Astrocyte (in vitro differentiated cells and primary cell): ENCODE data around the gene LITAF. TPM values are rescaled to one million over a fixed set of nuclear protein-coding genes. Genes with fewer than 3 reads are reported as not detected.

Experiments
- DNase-seq: peaks from one replicate; pipeline ENCODE4 v3.0.0-alpha.2; 2010; ENCODE audit warnings: low read depth
- FAIRE-seq: peaks from 2 replicates; lab custom pipeline; 2011; peaks lifted over from hg19 to GRCh38; lab: Jason Lieb, UNC
- H2AFZ ChIP-seq: 2 replicates; pipeline ENCODE4 v1.6.0; 2012; ENCODE audit warnings: low read depth, low read length, inconsistent platforms
- H3K27ac ChIP-seq: 2 replicates; pipeline ENCODE4 v1.5.1; 2011; ENCODE audit warnings: low read depth, low read length, inconsistent platforms
- H3K27me3 ChIP-seq: 2 replicates; pipeline ENCODE4 v1.6.0; 2011; ENCODE audit warnings: low read length, inconsistent platforms; ENCODE audit not compliant: insufficient read depth
- H3K36me3 ChIP-seq: 2 replicates; pipeline ENCODE4 v1.5.1; 2011; ENCODE audit warnings: low read length, inconsistent platforms; ENCODE audit not compliant: insufficient read depth
- H3K4me1 ChIP-seq: 2 replicates; pipeline ENCODE4 v1.5.1; 2011; ENCODE audit warnings: low read length, inconsistent platforms; ENCODE audit not compliant: insufficient read depth
- H3K4me2 ChIP-seq: 2 replicates; pipeline ENCODE4 v1.6.0; 2012; ENCODE audit warnings: low read length, inconsistent platforms
- H3K4me3 ChIP-seq: 2 replicates; pipeline ENCODE4 v1.5.1; 2011; ENCODE audit warnings: low read depth, mild to moderate bottlenecking, low read length, inconsistent platforms; ENCODE audit not compliant: insufficient read depth
- H3K79me2 ChIP-seq: 2 replicates; pipeline ENCODE4 v1.6.0; 2012; ENCODE audit warnings: mild to moderate bottlenecking, low read length, inconsistent platforms; ENCODE audit not compliant: insufficient read depth
- H3K9ac ChIP-seq: 2 replicates; pipeline ENCODE4 v1.6.0; 2012; ENCODE audit warnings: mild to moderate bottlenecking, low read length, inconsistent platforms
- H3K9me3 ChIP-seq: 2 replicates; pipeline ENCODE4 v1.5.1; 2012; ENCODE audit warnings: low read depth, mild to moderate bottlenecking, low read length, inconsistent platforms; ENCODE audit not compliant: insufficient read depth
- H4K20me1 ChIP-seq: 2 replicates; pipeline ENCODE4 v1.6.0; 2012; ENCODE audit warnings: low read length, inconsistent platforms; ENCODE audit not compliant: insufficient read depth
- H3K27ac Mint-ChIP-seq: one replicate; pipeline ENCODE4 v1.8.0; 2021; ENCODE audit warnings: mild to moderate bottlenecking, mixed read lengths; ENCODE audit not compliant: unreplicated experiment
- H3K27me3 Mint-ChIP-seq: one replicate; pipeline ENCODE4 v1.8.0; 2021; ENCODE audit warnings: low read depth, mixed read lengths; ENCODE audit not compliant: unreplicated experiment
- H3K36me3 Mint-ChIP-seq: one replicate; pipeline ENCODE4 v1.8.0; 2021; ENCODE audit warnings: low read depth, mixed read lengths; ENCODE audit not compliant: unreplicated experiment
- H3K4me1 Mint-ChIP-seq: one replicate; pipeline ENCODE4 v1.8.0; 2021; ENCODE audit warnings: low read depth, mixed read lengths; ENCODE audit not compliant: unreplicated experiment
- H3K4me3 Mint-ChIP-seq: one replicate; pipeline ENCODE4 v1.8.0; 2021; ENCODE audit warnings: mild to moderate bottlenecking, moderate library complexity, mixed read lengths; ENCODE audit not compliant: unreplicated experiment
- H3K9me3 Mint-ChIP-seq: one replicate; pipeline ENCODE4 v1.8.0; 2021; ENCODE audit warnings: mild to moderate bottlenecking, mixed read lengths; ENCODE audit not compliant: unreplicated experiment
- CTCF ChIP-seq: IDR thresholded peaks from 2 replicates; pipeline ENCODE4 v1.5.1; 2011; ENCODE audit warnings: low read depth, mild to moderate bottlenecking, inconsistent platforms, low read length, moderate library complexity; ENCODE audit not compliant: insufficient read depth
- EZH2 ChIP-seq: IDR thresholded peaks from 2 replicates; pipeline ENCODE4 v1.6.1; 2012; ENCODE audit warnings: mild to moderate bottlenecking, low read length, inconsistent platforms; ENCODE audit not compliant: insufficient read depth
- total RNA-seq: library from RNA; stranded (reverse); gene quantifications from 2 replicates; pipeline ENCODE4 v1.2.1, GENCODE V29; 2021

The LITAF gene
- total RNA-seq, 1 donor from 2014 or later: 113 TPM

- H3K4me2 ChIP-seq: no peak overlapping the region
- H3K36me3 ChIP-seq: no peaks in the 10 kb centered on the region
- H3K4me1 Mint-ChIP-seq: no peaks in the 10 kb centered on the region
- DNase-seq (no peak), FAIRE-seq (no peak)
- no peak overlapping the region for H2AFZ ChIP-seq
- no peak overlapping the region for H3K4me3 Mint-ChIP-seq
- TF ChIP-seq CTCF (no peak), EZH2 (no peak)
- H3K27ac Mint-ChIP-seq: no peak overlapping the region
- peaks cover 23% of the 10 kb centered on the region for H3K27me3 Mint-ChIP-seq
- H3K9ac ChIP-seq: no peak overlapping the region
- H3K9me3 Mint-ChIP-seq: no peaks in the 10 kb centered on the region
- no peaks in the 10 kb centered on the region for H3K79me2 ChIP-seq
- H3K4me3 ChIP-seq: no peak overlapping the region
- H3K9me3 ChIP-seq: no peaks in the 10 kb centered on the region
- H4K20me1 ChIP-seq: no peaks in the 10 kb centered on the region
- H3K4me1 ChIP-seq: no peaks in the 10 kb centered on the region
- H3K27me3 ChIP-seq: peaks cover 3% of the 10 kb centered on the region
- no peak overlapping the region for H3K27ac ChIP-seq
- no peaks in the 10 kb centered on the region for H3K36me3 Mint-ChIP-seq
Measured at GRCh38 chr16:11511801-11512200, 74.9 kb downstream of the LITAF start.

DNA sequence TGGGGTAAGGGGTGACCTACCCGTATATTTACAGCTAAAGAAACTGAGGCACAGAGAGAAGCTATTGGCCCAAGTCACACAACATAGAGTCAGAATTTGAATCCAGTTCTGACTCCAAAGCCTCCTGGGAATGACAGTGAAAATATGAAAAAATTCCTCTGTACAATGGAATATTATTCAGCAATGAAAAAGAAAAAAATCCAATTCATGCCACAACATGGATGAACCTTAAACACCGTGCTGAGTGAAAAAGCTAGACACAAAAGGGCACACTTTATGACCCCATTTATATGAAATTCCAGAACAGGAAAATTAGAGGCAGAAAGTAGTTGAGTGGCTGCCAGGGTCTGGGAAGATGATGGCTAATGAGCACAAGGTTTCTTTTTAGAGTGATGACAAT, 75.4 kb downstream of the LITAF start:
- H3K4me2 ChIP-seq: no peak overlapping the region
- no peak overlapping the region for H3K27ac ChIP-seq
- peaks cover under 1% of the 10 kb centered on the region for H3K27me3 ChIP-seq
- DNase-seq (no peak), FAIRE-seq (no peak)
- H4K20me1 ChIP-seq: no peaks in the 10 kb centered on the region
- no peaks in the 10 kb centered on the region for H3K79me2 ChIP-seq
- H3K4me3 ChIP-seq: no peak overlapping the region
- TF ChIP-seq EZH2 (no peak), CTCF (no peak)
- no peaks in the 10 kb centered on the region for H3K4me1 Mint-ChIP-seq
- H3K36me3 ChIP-seq: no peaks in the 10 kb centered on the region
- no peaks in the 10 kb centered on the region for H3K9me3 ChIP-seq
- H3K36me3 Mint-ChIP-seq: no peaks in the 10 kb centered on the region
- no peak overlapping the region for H2AFZ ChIP-seq
- H3K4me3 Mint-ChIP-seq: no peak overlapping the region
- H3K9ac ChIP-seq: no peak overlapping the region
- H3K9me3 Mint-ChIP-seq: no peaks in the 10 kb centered on the region
- peaks cover 22% of the 10 kb centered on the region for H3K27me3 Mint-ChIP-seq
- no peak overlapping the region for H3K27ac Mint-ChIP-seq
- no peaks in the 10 kb centered on the region for H3K4me1 ChIP-seq

DNA sequence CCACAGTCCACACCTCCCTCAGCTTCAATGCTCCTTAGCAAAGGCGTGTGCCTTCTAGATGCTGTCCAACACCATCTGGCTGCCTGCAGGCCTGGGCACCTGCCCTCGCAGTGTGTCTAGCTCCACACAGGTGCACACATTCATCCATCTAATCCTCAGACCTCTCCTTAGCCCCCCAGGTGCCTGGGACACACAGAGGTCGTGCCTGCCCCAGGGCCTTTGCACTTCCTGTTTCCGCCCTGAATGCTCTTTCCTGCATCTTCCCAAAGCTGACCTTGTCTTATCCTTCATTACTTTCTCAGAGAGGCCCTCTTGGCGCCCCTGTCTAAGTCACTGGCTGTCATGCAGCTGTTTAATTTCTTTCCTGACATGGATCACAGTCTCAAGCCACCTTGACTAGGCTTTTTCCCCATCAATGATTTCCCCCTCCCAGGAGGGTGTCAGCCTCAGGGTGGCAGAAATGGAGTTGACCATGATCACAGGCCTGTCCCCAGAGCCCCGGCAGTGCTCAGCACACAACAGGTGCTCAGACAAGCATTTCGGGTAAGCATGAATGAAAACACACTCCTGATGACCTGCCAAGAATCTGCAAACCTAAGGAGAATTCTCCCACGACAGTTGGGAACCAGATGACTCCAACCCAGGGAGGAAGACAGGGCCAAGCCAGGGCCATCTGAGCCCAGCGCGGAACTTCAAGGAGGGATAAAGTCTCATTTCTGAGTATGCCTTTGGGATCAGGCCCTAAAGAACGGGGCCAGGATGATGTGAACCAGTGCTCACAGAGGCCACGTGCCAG, 76.3 kb downstream of the LITAF start:
- no peak for TF ChIP-seq EZH2
- no peak for TF ChIP-seq CTCF
- Histone ChIP-seq H4K20me1 (no peaks in the 10 kb centered on the region), H3K9ac (no peak overlapping the region), H3K27ac (no peak overlapping the region), H3K36me3 (no peaks in the 10 kb centered on the region), H2AFZ (no peak overlapping the region), H3K4me3 (no peak overlapping the region), H3K4me2 (no peak overlapping the region), H3K4me1 (no peaks in the 10 kb centered on the region), H3K27me3 (no peaks in the 10 kb centered on the region), H3K9me3 (no peaks in the 10 kb centered on the region), H3K79me2 (no peaks in the 10 kb centered on the region)
- DNase-seq: no peak
- Mint-ChIP-seq H3K27ac (no peak overlapping the region), H3K4me3 (no peak overlapping the region), H3K4me1 (no peaks in the 10 kb centered on the region), H3K27me3 (peaks cover 22% of the 10 kb centered on the region), H3K9me3 (no peaks in the 10 kb centered on the region), H3K36me3 (no peaks in the 10 kb centered on the region)
- FAIRE-seq: no peak
